Measurements from ENCODE around the gene MLPH.

Gene MLPH

GRCh38 chr2:237547841-237548416 lies 60.9 kb downstream of the MLPH start:
- Histone ChIP-seq H3K27me3 (ENCODE audit: control insufficient read depth, insufficient read depth, low read length) (no peaks in the 10 kb centered on the region), H3K36me3 (ENCODE audit: control insufficient read depth, insufficient read depth, low read length) (peaks cover 31% of the 10 kb centered on the region), H3K9me3 (ENCODE audit: control insufficient read depth, low read length) (no peaks in the 10 kb centered on the region), H3K4me3 (ENCODE audit: low read length) (no peak overlapping the region), H3K4me1 (ENCODE audit: control insufficient read depth, insufficient read depth, low read length) (peaks cover 5% of the 10 kb centered on the region), H3K9ac (ENCODE audit: low read length) (no peak overlapping the region)

- Histone ChIP-seq H3K9me3 (ENCODE audit: control insufficient read depth, low read length) (no peaks in the 10 kb centered on the region), H3K27me3 (ENCODE audit: control insufficient read depth, insufficient read depth, low read length) (no peaks in the 10 kb centered on the region), H3K36me3 (ENCODE audit: control insufficient read depth, insufficient read depth, low read length) (peaks cover 41% of the 10 kb centered on the region), H3K4me3 (ENCODE audit: low read length) (no peak overlapping the region), H3K9ac (ENCODE audit: low read length) (no peak overlapping the region), H3K4me1 (ENCODE audit: control insufficient read depth, insufficient read depth, low read length) (peaks cover 5% of the 10 kb centered on the region)
Observed at GRCh38 chr2:237549216-237549615, 62.2 kb downstream of the MLPH start.

- no peak overlapping the region for H3K9ac ChIP-seq (ENCODE audit: low read length)
- no peak overlapping the region for H3K4me3 ChIP-seq (ENCODE audit: low read length)
- peaks cover 41% of the 10 kb centered on the region for H3K36me3 ChIP-seq (ENCODE audit: control insufficient read depth, insufficient read depth, low read length)
- peaks cover 5% of the 10 kb centered on the region for H3K4me1 ChIP-seq (ENCODE audit: control insufficient read depth, insufficient read depth, low read length)
- no peaks in the 10 kb centered on the region for H3K27me3 ChIP-seq (ENCODE audit: control insufficient read depth, insufficient read depth, low read length)
- no peaks in the 10 kb centered on the region for H3K9me3 ChIP-seq (ENCODE audit: control insufficient read depth, low read length)
Observed at GRCh38 chr2:237549643-237550415, 62.8 kb downstream of the MLPH start.

GRCh38 chr2:237551071-237551574 lies 64.1 kb downstream of the MLPH start:
- H3K4me1 ChIP-seq (ENCODE audit: control insufficient read depth, insufficient read depth, low read length): peaks cover 5% of the 10 kb centered on the region
- no peaks in the 10 kb centered on the region for H3K27me3 ChIP-seq (ENCODE audit: control insufficient read depth, insufficient read depth, low read length)
- H3K9me3 ChIP-seq (ENCODE audit: control insufficient read depth, low read length): no peaks in the 10 kb centered on the region
- H3K36me3 ChIP-seq (ENCODE audit: control insufficient read depth, insufficient read depth, low read length): peaks cover 41% of the 10 kb centered on the region
- H3K9ac ChIP-seq (ENCODE audit: low read length): no peak overlapping the region
- no peak overlapping the region for H3K4me3 ChIP-seq (ENCODE audit: low read length)

GRCh38 chr2:237552908-237553307 lies 65.9 kb downstream of the MLPH start:
- Histone ChIP-seq H3K36me3 (ENCODE audit: control insufficient read depth, insufficient read depth, low read length) (peaks cover 32% of the 10 kb centered on the region), H3K9me3 (ENCODE audit: control insufficient read depth, low read length) (no peaks in the 10 kb centered on the region), H3K4me1 (ENCODE audit: control insufficient read depth, insufficient read depth, low read length) (no peaks in the 10 kb centered on the region), H3K27me3 (ENCODE audit: control insufficient read depth, insufficient read depth, low read length) (no peaks in the 10 kb centered on the region), H3K9ac (ENCODE audit: low read length) (no peak overlapping the region), H3K4me3 (ENCODE audit: low read length) (no peak overlapping the region)

GRCh38 chr2:237553948-237554347 lies 66.9 kb downstream of the MLPH start:
- no peaks in the 10 kb centered on the region for H3K27me3 ChIP-seq (ENCODE audit: control insufficient read depth, insufficient read depth, low read length)
- H3K9me3 ChIP-seq (ENCODE audit: control insufficient read depth, low read length): no peaks in the 10 kb centered on the region
- no peak overlapping the region for H3K4me3 ChIP-seq (ENCODE audit: low read length)
- H3K9ac ChIP-seq (ENCODE audit: low read length): no peak overlapping the region
- H3K4me1 ChIP-seq (ENCODE audit: control insufficient read depth, insufficient read depth, low read length): peaks cover 5% of the 10 kb centered on the region
- H3K36me3 ChIP-seq (ENCODE audit: control insufficient read depth, insufficient read depth, low read length): peaks cover 27% of the 10 kb centered on the region

- Histone ChIP-seq H3K27me3 (ENCODE audit: control insufficient read depth, insufficient read depth, low read length) (no peaks in the 10 kb centered on the region), H3K9me3 (ENCODE audit: control insufficient read depth, low read length) (no peaks in the 10 kb centered on the region), H3K4me1 (ENCODE audit: control insufficient read depth, insufficient read depth, low read length) (peaks cover 7% of the 10 kb centered on the region), H3K9ac (ENCODE audit: low read length) (no peak overlapping the region), H3K4me3 (ENCODE audit: low read length) (no peak overlapping the region), H3K36me3 (ENCODE audit: control insufficient read depth, insufficient read depth, low read length) (peaks cover 15% of the 10 kb centered on the region)
Observed at GRCh38 chr2:237555560-237555959, 68.5 kb downstream of the MLPH start.

GRCh38 chr2:237556773-237557632 lies 70.0 kb downstream of the MLPH start:
- H3K4me3 ChIP-seq (ENCODE audit: low read length): no peak overlapping the region

GRCh38 chr2:237557633-237558015 lies 70.6 kb downstream of the MLPH start:
- H3K4me1 ChIP-seq (ENCODE audit: control insufficient read depth, insufficient read depth, low read length): peaks cover 7% of the 10 kb centered on the region
- H3K9ac ChIP-seq (ENCODE audit: low read length): no peak overlapping the region
- no peaks in the 10 kb centered on the region for H3K27me3 ChIP-seq (ENCODE audit: control insufficient read depth, insufficient read depth, low read length)
- no peak overlapping the region for H3K4me3 ChIP-seq (ENCODE audit: low read length)
- H3K9me3 ChIP-seq (ENCODE audit: control insufficient read depth, low read length): no peaks in the 10 kb centered on the region
- H3K36me3 ChIP-seq (ENCODE audit: control insufficient read depth, insufficient read depth, low read length): peaks cover 14% of the 10 kb centered on the region

More at GRCh38 chr2:237556773-237557632, 70.0 kb downstream of the MLPH start:
- Histone ChIP-seq H3K36me3 (ENCODE audit: control insufficient read depth, insufficient read depth, low read length) (peaks cover 15% of the 10 kb centered on the region), H3K27me3 (ENCODE audit: control insufficient read depth, insufficient read depth, low read length) (no peaks in the 10 kb centered on the region), H3K9ac (ENCODE audit: low read length) (no peak overlapping the region), H3K4me1 (ENCODE audit: control insufficient read depth, insufficient read depth, low read length) (peaks cover 7% of the 10 kb centered on the region), H3K9me3 (ENCODE audit: control insufficient read depth, low read length) (no peaks in the 10 kb centered on the region)

- peaks cover 7% of the 10 kb centered on the region for H3K27me3 ChIP-seq (ENCODE audit: control insufficient read depth, insufficient read depth, low read length)
- no peak overlapping the region for H3K4me3 ChIP-seq (ENCODE audit: low read length)
- H3K9me3 ChIP-seq (ENCODE audit: control insufficient read depth, low read length): no peaks in the 10 kb centered on the region
- peaks cover 2% of the 10 kb centered on the region for H3K36me3 ChIP-seq (ENCODE audit: control insufficient read depth, insufficient read depth, low read length)
- H3K4me1 ChIP-seq (ENCODE audit: control insufficient read depth, insufficient read depth, low read length): peaks cover 7% of the 10 kb centered on the region
- no peak overlapping the region for H3K9ac ChIP-seq (ENCODE audit: low read length)
Observed at GRCh38 chr2:237558961-237559641, 72.0 kb downstream of the MLPH start.

GRCh38 chr2:237561221-237561620 lies 74.2 kb downstream of the MLPH start:
- H3K4me3 ChIP-seq (ENCODE audit: low read length): no peak overlapping the region
- peaks cover 12% of the 10 kb centered on the region for H3K27me3 ChIP-seq (ENCODE audit: control insufficient read depth, insufficient read depth, low read length)
- no peaks in the 10 kb centered on the region for H3K9me3 ChIP-seq (ENCODE audit: control insufficient read depth, low read length)
- H3K36me3 ChIP-seq (ENCODE audit: control insufficient read depth, insufficient read depth, low read length): no peaks in the 10 kb centered on the region
- peaks cover 7% of the 10 kb centered on the region for H3K4me1 ChIP-seq (ENCODE audit: control insufficient read depth, insufficient read depth, low read length)
- no peak overlapping the region for H3K9ac ChIP-seq (ENCODE audit: low read length)

Measured in mucosa of stomach (tissue), 1 donor.